ENCODE measurements around the gene TNS1. TPM values are rescaled to one million over a fixed set of nuclear protein-coding genes. Genes with fewer than 3 reads are reported as not detected.

TNS1 gene
- total RNA-seq, 2 donors from 2014 or later = 1,836 to 2,296 TPM

GRCh38 chr2:217827430-217828201 is 175.2 kb downstream of the TNS1 start:
- H3K36me3 ChIP-seq = peaks cover 75% of the 10 kb centered on the region
- TF ChIP-seq, protein P1, sequence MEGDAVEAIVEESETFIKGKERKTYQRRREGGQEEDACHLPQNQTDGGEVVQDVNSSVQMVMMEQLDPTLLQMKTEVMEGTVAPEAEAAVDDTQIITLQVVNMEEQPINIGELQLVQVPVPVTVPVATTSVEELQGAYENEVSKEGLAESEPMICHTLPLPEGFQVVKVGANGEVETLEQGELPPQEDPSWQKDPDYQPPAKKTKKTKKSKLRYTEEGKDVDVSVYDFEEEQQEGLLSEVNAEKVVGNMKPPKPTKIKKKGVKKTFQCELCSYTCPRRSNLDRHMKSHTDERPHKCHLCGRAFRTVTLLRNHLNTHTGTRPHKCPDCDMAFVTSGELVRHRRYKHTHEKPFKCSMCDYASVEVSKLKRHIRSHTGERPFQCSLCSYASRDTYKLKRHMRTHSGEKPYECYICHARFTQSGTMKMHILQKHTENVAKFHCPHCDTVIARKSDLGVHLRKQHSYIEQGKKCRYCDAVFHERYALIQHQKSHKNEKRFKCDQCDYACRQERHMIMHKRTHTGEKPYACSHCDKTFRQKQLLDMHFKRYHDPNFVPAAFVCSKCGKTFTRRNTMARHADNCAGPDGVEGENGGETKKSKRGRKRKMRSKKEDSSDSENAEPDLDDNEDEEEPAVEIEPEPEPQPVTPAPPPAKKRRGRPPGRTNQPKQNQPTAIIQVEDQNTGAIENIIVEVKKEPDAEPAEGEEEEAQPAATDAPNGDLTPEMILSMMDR (IDR thresholded peaks at IDR 0.05) = no peak
- ATAC-seq (ENCODE audit: insufficient number of reproducible peaks, low FRiP score, low read depth) (no peak), DNase-seq (ENCODE audit: low spot score) (no peak)
- H3K9me3 ChIP-seq = no peaks in the 10 kb centered on the region
- peak overlapping the region; percentile 58 to 62 for H3K27ac ChIP-seq
- H3K4me1 ChIP-seq (ENCODE audit: control insufficient read depth in 1 of 2, low read depth in 2 of 2) = peaks cover 36 to 100% of the 10 kb centered on the region in 2 donors
- no peak overlapping the region for H3K4me3 ChIP-seq
- H3K27me3 ChIP-seq (replicated peaks; ENCODE audit: insufficient read depth) = no peaks in the 10 kb centered on the region

GRCh38 chr2:217826991-217827390 is 175.8 kb downstream of the TNS1 start:
- DNase-seq (ENCODE audit: low spot score) (no peak), ATAC-seq (ENCODE audit: insufficient number of reproducible peaks, low FRiP score, low read depth) (no peak)
- H3K9me3 ChIP-seq = no peaks in the 10 kb centered on the region
- peaks cover 75% of the 10 kb centered on the region for H3K36me3 ChIP-seq
- peak overlapping the region; percentile 58 to 62 for H3K27ac ChIP-seq
- no peaks in the 10 kb centered on the region for H3K27me3 ChIP-seq (replicated peaks; ENCODE audit: insufficient read depth)
- H3K4me1 ChIP-seq (ENCODE audit: control insufficient read depth in 1 of 2, low read depth in 2 of 2) = peaks cover 36 to 100% of the 10 kb centered on the region in 2 donors
- TF ChIP-seq, protein P1 (IDR thresholded peaks at IDR 0.05) = no peak
- no peak overlapping the region for H3K4me3 ChIP-seq

DNA sequence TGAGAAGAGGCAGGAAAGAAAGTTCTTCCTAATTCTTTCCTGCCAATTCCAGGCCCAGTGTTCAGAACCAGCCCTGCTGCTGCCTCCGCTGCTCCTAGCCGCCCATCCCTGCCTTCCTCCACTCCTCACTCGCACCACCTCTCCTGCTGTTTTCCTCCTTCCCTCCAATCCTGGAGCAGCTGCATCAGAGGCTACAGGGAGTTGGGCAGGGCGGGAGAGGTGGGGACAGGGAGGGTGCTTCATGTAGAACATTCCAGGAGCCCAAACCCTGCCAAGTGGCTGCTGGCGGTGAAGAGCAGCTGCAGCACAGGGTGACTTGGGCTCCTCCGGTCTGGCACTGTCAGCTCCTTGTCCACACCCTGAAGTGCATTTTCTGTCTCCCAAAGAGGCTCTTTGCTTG is 176.3 kb downstream of the TNS1 start:
- H3K4me3 ChIP-seq = no peak overlapping the region
- DNase-seq (ENCODE audit: low spot score) (no peak), ATAC-seq (ENCODE audit: insufficient number of reproducible peaks, low FRiP score, low read depth) (no peak)
- H3K27me3 ChIP-seq (replicated peaks; ENCODE audit: insufficient read depth) = no peaks in the 10 kb centered on the region
- peaks cover 76% of the 10 kb centered on the region for H3K36me3 ChIP-seq
- TF ChIP-seq, protein P1 (IDR thresholded peaks at IDR 0.05) = no peak
- H3K9me3 ChIP-seq = no peaks in the 10 kb centered on the region
- peaks cover 36 to 100% of the 10 kb centered on the region in 2 donors for H3K4me1 ChIP-seq (ENCODE audit: control insufficient read depth in 1 of 2, low read depth in 2 of 2)
- peak overlapping the region; percentile 58 to 62 for H3K27ac ChIP-seq

GRCh38 chr2:217825469-217826235 is 177.1 kb downstream of the TNS1 start:
- TF ChIP-seq, protein P1 (IDR thresholded peaks at IDR 0.05) = no peak
- Histone ChIP-seq H3K27ac (peak overlapping the region; percentile 58 to 62), H3K36me3 (peaks cover 76% of the 10 kb centered on the region), H3K4me1 (ENCODE audit: control insufficient read depth in 1 of 2, low read depth in 2 of 2) (peaks cover 41 to 98% of the 10 kb centered on the region in 2 donors), H3K9me3 (no peaks in the 10 kb centered on the region), H3K4me3 (no peak overlapping the region), H3K27me3 (replicated peaks; ENCODE audit: insufficient read depth) (no peaks in the 10 kb centered on the region)
- no peak for ATAC-seq (ENCODE audit: insufficient number of reproducible peaks, low FRiP score, low read depth)
- no peak for DNase-seq (ENCODE audit: low spot score)

DNA sequence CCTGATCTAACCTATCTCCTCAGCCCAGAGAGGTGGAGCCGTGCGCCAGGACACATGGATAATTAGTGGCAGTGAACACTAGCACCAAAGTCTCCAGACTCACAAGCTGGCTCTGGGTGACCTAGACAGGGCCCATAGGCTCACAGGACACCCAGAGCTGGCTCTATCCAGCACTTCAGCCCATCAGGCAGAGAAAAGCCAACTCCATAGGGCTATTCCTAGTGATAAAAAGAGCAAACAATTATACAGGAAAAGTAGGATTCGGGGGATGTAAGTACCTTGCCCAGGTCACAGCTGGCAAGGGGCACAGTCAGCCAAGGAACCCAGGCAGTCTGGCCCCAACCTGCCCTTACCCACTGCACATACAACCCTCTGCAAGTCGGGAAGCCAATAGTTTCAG is 178.6 kb downstream of the TNS1 start:
- H3K36me3 ChIP-seq = peaks cover 71% of the 10 kb centered on the region
- no peak for ATAC-seq (ENCODE audit: insufficient number of reproducible peaks, low FRiP score, low read depth)
- H3K4me3 ChIP-seq = no peak overlapping the region
- peak overlapping the region; percentile 58 to 73 for H3K27ac ChIP-seq
- no peaks in the 10 kb centered on the region for H3K9me3 ChIP-seq
- DNase-seq (ENCODE audit: low spot score) = no peak
- H3K27me3 ChIP-seq (replicated peaks; ENCODE audit: insufficient read depth) = no peaks in the 10 kb centered on the region
- peaks cover 39 to 98% of the 10 kb centered on the region in 2 donors for H3K4me1 ChIP-seq (ENCODE audit: control insufficient read depth in 1 of 2, low read depth in 2 of 2)
- TF ChIP-seq, protein P1 (IDR thresholded peaks at IDR 0.05) = no peak
